NT2/D1 (cell line): ENCODE measurements around the gene PDE7B.

ENCODE experiments used
- SUZ12 ChIP-seq: IDR thresholded peaks from 2 replicates; pipeline ENCODE4 v1.6.1; 2011; ENCODE audit not compliant: insufficient read length, insufficient read depth; ENCODE audit errors: extremely low read depth
- YY1 ChIP-seq: IDR thresholded peaks from 2 replicates; pipeline ENCODE4 v1.6.1; 2011; ENCODE audit not compliant: insufficient read length, insufficient read depth
- ZNF274 ChIP-seq: IDR thresholded peaks from 2 replicates; pipeline ENCODE4 v1.6.1; 2011; ENCODE audit warnings: mild to moderate bottlenecking, low read depth, low read length

- TF ChIP-seq YY1 (no peak), ZNF274 (no peak), SUZ12 (no peak)
Observed at GRCh38 chr6:136007345-136007744, 155.8 kb downstream of the PDE7B start.
